HG03432 (cell line): ENCODE measurements around the gene STK11IP.

ENCODE experiments used
- ATAC-seq: cut with Tn5 transposase; IDR thresholded peaks from one replicate; pipeline ENCODE4 v1.9.1; 2021; ENCODE audit warnings: mild to moderate bottlenecking, moderate library complexity; ENCODE audit not compliant: unreplicated experiment

Gene STK11IP

DNA sequence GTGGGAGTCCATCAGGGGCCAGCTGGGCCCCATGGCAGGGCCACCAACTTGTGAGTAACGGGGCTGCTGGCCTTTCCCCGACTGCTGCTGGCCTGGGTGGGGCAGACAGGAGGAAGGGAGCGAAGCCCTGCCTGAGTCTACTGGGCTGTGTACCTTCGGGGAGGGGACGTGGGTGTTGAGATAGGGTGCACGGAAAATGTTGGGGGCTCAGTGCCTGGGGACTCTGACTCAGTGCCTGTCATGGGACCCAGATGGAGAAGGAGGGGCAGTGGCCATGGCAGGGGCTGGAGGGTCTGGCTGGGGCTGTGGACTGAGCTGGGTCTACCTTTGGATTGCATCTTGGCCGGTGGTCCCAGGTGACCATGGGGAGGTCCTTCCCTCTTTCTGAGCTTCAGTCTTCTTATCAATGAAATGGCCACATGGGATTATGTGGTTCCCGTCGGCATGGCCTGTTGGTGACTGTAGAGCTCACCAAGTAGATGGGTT, 33.8 kb downstream of the STK11IP start:
- ATAC-seq, result no peak

DNA sequence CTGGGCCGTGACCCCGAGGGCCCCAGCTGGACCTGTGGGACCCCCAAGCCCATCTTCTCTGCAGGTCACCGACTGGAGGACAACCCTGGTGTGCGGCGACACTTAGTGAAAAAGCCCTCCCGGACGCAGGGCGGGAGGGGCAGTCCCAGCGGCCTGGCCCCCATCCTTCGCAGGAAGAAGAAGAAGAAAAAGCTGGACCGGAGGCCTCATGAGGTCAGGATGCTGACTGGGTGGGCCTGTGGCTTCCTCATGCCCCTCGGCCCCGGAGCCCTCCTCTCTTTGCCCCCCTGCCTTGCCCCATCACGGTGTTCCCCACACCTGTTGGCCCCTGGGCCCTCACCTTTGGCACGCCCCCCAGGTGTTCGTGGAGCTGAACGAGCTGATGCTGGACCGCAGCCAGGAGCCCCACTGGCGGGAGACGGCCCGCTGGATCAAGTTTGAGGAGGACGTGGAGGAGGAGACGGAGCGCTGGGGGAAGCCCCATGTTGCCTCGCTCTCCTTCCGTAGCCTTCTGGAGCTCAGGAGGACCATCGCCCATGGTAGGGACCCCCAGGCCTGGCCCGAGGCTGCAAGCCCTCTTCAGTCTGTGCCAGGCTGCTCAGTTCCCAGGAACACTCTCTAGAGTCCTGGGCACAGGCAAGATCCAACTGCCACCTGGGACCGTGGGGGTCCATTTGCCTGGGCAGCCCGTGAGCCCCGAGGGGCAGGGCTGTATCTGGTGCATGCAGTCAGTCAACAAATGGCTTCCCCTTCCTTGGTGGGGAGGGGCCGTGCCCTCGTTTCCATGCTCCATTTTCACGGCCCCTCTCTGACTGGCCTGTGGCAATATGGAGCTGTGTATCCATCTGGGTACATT, 34.5 kb downstream of the STK11IP start:
- ATAC-seq, result no peak

DNA sequence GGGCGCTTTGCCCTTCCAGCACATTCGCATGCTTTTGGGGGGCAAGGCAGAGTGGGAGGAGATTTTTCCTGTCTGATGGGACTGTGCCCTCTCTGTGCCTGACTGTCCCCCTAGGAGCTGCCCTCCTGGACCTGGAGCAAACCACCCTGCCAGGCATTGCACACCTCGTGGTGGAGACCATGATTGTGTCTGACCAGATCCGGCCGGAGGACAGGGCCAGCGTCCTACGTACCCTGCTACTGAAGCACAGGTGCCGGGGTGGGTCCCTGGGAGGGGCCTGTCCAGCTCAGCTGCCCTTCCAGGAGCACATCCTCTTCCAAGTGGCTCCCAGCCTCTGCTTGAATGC, 35.1 kb downstream of the STK11IP start:
- ATAC-seq, result no peak

DNA sequence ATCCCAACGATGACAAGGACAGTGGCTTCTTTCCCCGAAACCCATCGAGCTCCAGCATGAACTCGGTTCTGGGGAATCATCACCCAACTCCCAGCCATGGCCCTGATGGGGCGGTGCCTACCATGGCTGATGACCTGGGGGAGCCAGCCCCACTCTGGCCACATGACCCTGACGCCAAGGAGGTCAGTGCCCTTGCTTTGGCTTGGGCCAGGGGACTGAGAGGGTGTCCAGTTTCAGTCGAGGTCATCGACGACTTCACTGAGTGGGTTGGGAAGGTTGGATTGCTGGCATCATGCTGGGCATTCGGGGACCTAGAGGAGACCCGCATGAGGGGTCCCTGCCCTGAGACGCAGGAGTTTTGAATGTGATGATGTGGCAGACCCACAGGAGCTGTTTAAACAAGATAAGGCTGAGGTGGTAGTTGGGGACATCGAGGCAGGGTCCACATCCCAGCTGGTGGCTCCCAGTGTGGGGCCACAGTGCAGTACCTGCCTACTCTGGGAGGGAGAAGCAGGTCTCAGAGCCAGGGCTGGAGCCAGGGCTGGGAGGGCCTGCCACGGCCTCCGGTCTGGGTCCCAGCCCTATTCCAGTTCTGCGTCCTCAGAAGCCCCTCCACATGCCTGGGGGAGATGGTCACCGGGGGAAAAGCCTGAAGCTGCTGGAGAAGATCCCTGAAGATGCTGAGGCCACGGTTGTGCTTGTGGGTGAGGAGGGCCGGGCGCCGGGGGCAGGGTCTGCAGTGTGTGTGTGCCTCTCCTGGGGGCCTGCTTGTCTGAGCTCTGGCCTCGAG, 35.8 kb downstream of the STK11IP start:
- ATAC-seq, result no peak

DNA sequence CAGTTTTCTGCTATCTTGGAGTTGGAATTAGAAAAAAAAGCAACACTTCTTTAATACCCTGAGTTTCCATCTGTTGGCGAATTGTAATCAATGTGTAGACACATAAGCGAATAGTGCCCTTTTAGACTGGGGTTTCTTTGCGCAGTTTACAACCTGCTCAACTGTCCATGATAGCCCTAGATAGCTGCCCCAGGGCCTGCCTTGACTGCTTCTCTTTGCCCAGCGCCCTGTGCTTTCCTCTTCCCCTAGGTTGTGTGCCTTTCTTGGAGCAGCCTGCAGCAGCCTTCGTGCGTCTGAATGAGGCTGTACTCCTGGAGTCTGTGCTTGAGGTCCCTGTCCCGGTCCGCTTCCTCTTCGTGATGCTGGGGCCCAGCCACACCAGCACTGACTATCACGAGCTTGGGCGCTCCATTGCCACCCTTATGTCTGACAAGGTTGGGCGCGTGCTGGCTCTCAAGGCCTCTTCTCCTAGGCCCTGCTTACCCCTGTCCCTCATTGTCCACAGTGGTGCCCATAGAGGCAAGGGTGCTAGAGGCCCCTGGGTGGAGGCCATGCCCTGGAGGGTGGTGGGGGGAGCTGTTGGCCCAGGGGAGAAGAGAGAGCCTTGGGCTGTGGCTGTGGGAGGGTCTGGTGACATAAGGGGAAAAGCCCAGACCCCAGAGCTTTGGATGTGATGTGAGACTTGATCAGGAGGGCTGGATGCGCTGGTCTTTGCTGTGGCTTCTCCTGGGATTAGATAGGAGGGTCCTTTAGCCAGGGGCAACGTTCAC, 36.7 kb downstream of the STK11IP start:
- no peak for ATAC-seq

DNA sequence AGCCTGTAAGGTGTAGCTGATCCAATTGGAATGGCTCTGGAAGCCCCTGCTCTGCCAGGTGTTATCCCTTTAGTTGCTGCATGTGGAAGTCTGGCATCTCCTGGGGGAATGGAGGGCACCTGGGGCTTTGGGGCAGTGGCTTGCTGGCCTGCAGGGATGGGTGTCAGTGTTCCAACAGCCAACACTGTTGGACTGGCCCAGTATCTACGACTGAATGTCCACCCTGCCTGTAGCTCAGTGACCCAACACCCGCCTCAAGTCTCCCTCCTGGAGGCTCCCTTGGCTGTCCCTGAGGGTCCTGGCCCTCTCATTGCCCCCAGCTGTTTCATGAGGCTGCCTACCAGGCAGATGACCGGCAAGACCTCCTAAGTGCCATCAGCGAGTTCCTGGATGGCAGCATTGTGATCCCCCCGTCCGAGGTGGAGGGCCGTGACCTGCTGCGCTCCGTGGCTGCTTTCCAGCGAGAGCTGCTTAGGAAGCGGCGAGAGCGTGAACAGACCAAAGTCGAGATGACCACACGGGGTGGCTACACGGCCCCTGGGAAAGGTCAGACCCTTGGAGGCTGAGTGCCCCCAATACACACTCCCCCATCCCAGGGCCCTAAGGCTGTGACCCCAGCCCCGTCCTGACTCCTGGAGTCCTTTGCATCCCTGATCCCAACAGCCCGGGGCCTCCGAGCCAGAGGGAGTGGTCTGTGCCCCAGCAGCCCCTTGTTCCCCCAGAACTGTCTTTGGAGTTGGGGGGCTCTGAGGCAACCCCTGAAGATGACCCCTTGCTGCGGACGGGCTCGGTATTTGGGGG, 37.5 kb downstream of the STK11IP start:
- no peak for ATAC-seq

DNA sequence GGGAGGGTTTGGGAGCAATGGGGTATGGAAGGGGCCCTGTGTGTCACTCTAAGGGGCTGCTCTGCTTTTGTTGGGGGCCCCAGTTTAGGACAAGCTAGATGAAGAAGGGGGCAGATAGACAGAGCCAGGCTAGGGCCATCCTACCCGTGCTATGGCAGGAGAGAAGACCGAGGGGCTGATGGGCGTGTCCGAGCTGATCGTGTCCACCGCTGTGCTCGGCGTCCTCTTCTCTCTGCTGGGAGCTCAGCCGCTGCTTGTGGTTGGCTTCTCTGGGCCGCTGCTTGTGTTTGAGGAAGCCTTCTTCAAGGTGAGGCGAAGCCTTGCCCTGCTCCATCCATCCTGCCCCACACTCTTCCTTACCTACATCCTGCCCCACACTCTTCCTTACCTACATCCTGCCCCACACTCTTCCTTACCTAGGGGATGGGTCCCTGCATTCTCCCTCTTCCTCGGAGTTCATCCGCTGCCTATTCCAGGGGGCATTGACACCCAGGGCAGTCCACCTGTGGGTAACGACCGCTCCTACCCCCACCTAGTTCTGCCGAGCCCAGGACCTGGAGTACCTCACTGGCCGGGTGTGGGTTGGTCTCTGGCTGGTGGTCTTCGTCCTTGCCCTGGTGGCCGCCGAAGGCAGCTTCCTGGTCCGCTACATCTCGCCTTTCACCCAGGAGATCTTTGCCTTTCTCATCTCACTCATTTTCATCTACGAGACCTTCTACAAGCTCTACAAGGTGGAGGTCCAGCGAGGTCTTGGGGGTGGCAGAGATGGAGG, 38.7 kb downstream of the STK11IP start:
- ATAC-seq, result no peak

DNA sequence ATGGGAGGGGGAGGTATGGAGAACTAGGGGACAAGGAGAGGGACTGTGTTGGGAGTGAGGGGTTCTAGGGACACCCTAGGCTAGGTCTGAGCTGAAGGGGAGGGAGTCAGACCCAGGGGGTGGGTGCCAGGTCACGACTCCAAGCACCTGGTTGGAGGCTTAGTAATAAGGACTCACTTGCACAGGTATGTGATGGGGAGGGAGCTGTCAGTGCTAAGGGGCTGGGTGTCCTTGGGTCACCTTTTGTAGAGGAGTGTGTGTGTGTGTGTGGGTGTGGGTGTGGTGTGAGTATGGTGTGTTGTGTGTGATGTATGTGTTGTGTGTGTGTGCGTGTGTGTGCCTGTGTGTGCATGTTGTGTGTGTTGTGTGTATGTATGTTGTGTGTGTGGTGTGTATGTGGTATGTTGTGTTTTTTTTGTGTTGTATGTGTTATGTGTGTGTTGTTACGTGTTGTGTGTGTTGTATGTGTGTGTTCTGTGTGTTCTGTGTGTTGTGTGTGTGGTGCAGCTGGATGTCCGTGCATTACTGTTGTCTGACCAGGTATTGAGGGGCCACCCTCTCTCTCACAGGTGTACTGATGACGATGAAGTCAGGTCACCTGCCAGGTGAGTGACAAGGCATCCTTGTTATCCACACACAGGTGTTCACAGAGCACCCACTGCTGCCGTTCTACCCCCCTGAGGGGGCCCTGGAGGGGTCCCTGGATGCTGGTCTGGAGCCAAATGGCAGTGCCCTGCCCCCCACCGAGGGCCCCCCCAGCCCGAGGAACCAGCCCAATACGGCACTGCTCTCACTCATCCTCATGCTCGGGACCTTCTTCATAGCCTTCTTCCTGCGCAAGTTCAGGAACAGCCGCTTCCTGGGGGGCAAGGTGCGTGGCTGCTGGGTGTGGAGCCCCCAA, 39.5 kb downstream of the STK11IP start:
- no peak for ATAC-seq

DNA sequence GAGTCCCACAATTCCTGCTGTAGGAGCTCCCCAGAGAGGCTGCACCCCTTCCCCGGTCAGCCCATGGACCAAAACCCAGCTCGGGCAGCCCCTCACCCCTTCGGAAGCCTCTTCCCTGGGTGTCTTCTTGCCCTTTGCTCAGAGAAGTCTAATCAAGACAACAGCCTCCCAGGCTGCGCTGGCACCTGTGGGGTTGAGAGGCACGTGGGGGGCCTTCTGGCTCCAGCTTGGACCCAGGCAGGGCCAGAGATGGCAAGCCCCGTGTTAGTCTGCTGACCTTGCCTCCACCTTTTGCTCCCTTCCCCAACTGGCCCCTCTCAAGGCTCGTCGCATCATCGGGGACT, 40.2 kb downstream of the STK11IP start:
- ATAC-seq, result no peak

DNA sequence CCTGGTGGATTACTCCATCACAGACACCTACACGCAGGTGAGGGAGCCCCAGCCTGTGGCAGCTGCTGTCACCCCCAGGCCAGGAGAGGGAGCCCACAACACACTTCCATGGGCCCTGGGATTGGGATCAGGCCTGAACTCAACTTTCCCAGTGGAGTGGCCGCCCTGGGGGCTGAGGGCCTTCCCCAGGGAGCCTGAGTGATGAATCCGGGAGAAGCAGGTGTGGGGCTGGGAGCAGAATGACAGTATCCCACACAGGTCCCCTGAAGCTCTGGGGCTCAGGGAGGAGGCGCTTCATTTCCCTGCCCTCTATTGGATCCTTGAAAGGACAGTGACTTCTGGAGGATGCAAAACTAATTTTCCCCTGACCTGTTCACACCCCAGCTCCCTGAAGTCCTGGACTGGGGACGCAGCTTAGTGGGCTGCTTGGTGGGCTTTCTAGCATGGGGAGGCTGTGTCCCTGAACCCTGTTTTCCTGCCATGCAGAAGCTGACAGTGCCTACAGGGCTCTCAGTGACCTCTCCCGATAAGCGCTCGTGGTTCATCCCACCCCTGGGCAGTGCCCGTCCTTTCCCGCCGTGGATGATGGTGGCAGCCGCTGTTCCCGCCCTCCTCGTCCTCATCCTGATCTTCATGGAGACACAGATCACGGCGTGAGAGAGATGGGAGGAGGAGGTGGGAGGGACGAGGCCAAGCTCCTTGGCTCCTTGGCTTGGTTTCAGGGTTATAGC, 40.7 kb downstream of the STK11IP start:
- no peak for ATAC-seq

DNA sequence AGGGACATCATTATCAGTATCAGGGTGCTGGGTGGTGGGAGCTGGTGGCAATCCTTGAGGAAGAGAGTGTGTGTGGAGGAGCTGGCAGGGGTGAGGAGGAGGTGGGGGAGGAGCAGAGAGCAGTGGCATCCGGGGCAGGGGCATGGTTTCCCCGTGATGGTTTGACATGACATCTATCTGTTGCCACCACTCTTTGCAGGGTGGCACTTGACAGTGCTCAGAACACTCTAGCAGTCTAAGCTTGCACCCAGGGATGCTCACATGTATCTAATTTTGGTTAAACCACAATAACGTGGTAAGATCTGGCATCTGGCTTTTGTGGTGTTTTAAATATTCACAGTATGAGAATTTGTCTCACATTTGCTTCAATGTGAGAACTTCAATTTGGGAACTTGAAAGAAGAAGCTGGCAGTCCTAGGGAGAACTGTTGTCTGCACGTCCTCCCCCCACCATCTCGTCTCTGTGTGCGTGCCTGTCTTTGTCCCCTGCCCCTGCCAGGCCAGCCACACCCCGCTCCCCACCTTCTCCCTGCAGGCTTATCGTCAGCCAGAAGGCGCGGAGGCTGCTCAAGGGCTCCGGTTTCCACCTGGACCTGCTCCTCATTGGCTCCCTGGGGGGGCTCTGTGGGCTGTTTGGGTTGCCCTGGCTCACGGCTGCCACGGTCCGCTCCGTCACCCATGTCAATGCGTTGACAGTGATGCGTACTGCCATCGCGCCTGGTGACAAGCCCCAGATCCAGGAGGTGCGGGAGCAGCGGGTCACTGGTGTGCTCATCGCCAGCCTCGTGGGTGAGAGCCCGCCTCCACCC, 41.5 kb downstream of the STK11IP start:
- ATAC-seq, result no peak

DNA sequence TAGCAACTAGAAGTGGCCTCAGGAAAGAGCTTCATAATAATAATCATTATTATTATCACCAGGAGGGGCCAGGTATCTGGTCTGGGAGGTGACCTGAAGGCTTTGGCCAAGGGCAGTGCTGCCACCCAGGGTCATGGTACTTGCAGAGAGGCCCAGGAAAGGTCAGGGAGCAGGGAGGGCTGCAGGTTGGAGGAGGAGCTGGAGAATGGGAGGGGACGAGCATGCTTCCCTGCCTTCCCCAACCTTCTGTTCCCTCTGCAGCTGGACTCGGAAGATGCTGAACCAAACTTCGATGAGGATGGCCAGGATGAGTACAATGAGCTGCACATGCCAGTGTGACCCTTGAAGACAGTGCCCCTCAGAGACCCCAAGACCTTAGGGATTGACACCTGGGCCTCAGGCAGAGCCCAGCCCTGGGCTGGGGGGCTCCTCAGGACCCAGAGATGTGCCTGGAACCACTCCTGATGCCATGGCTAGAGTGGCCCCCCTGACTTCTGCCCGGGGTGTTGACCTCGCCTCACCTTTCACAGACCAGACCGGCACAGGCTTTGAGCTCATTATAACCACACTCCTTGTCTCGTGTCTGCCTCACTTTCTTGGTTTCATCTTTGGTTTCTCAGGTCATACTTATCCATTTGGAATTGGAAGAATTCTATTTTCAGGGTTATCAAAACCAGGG, 43.9 kb downstream of the STK11IP start:
- no peak for ATAC-seq

DNA sequence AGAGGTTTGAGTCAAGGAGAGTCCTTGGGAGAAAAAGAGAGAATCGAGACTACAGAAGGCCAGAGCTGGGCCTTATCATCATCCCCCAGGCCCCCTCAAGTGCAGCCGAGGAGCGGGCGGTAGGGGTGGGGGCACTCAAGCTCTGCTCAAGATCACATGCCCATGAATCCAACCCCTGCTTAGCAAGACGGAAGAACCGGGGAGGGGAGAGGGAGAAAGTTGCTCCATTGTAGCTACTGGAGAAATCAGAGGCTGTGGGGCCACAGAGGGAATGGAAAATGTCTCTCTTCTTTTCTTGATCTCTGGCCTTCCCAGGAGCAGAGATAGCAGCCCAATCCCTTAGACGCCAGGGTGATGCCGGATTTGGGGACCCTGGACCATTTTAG, 44.4 kb downstream of the STK11IP start:
- ATAC-seq, result no peak

DNA sequence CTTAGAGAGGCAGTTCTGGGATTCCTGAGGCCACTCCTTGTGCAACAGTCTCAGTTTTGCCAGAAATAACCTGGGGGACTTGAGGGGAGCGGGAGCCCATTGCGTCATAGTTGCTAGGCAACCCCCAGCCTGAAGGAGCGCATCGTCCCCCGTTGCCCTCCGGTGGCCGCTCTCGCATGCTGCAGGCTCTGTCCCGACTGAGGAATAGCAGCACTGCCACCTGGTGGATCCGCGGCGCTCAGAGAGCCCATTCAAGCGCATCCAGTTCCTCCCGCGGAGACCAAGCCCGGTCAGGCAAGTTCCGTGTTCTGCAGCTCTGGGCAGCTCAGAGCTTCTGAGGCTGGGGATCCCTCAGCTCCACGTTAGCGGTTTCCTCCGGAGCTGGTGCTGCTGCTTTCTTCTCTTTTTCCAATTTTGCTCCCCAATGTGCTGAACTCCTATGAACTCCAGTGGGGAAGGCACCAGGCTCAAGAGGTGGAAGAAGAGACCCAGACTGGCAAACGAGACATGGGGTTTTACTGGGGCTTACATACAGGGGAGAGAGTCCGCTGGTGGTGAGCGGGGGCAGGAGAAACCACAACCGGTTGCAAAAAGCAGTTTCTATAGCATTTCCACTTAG, 44.9 kb downstream of the STK11IP start:
- ATAC-seq, result peak; percentile 98

DNA sequence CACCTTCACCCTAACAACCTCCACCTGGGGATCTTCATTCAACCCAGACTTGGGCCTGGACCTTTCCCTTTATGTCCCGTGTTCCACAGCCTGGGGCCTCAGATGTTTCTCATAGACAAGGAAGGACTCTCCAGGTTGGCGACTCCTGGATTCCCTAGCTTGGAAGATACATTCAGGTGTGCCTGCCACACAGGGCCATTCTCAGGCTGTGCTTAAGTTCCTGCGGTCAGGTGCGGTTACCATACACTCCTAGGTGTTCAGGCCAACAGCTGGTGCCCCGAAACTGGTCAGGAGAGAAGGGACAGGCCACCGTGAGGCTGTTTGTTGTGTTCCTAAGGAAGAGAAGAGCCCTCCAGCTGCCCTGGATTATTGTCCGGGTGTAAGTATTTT, 45.4 kb downstream of the STK11IP start:
- ATAC-seq, result no peak

DNA sequence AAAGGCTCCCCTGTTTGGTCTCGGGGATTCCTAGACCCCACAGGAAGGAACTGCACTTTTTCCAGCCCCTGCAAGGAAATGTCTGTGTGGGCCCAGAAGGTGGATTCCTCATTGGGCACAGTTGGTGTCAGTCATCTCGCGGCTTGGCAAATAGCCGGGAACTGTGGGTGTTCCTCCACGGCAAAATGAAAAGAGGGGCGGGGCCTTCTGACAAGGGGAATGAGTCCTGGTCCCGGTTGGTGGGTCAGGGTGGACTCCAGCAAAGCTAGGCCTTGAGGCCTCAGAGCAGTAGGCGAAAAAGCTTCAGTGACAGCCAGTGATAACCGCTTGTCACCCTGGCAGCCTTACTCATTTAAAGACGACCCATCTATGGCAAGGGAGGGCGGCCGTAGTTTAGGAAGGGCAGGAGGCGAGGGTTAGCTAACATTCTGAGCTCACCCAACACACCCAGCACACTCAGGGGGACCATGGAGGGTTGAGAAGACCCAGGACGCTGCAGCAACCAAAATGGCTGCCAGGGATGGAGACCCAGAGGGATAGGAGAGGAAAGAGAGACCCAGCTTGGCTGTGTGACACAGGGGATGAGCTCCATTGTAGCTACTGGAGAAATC, 46.2 kb downstream of the STK11IP start:
- no peak for ATAC-seq
